A673 (cell line): Measurements from ENCODE around the gene LPP. TPM values are rescaled to one million over a fixed set of nuclear protein-coding genes. Genes with fewer than 3 reads are reported as not detected.

Experiments used
- BruUV-seq: library from RNA; stranded (reverse); fragments of 400-500 nt; replicated peaks from 2 replicates; lab custom pipeline; 2021; lab: Mats Ljungman, UMichigan
- CTCF ChIA-PET: fragments of 300-600 bp; sonication (Branson Sonifier 250); formaldehyde crosslinking; loops from one replicate; lab custom pipeline; 2022; ENCODE audit warnings: antibody characterized with exemption; lab: Charles Lee
- POLR2A ChIA-PET: fragments of 300-600 bp; sonication (Branson Sonifier 250); formaldehyde crosslinking; loops from one replicate; lab custom pipeline; 2022; ENCODE audit warnings: antibody characterized with exemption; ENCODE audit not compliant: low non-redundant PET; lab: Charles Lee
- DNase-seq: peaks from one replicate; pipeline ENCODE4 v3.0.0-alpha.2; 2015; ENCODE audit warnings: low spot score
- H3K27ac ChIP-seq: fragments of 200-600 bp; sonication (generic); 2 replicates; pipeline ENCODE4 v1.5.1; 2016; ENCODE audit warnings: mixed run types, low read depth, mild to moderate bottlenecking, mixed read lengths, antibody characterized with exemption, low read length; ENCODE audit not compliant: poor library complexity, severe bottlenecking
- H3K27me3 ChIP-seq: fragments of 200-600 bp; sonication (generic); replicated peaks from 2 replicates; pipeline ENCODE4 v1.6.1; 2017; ENCODE audit warnings: mixed run types, low read depth, mild to moderate bottlenecking, mixed read lengths, antibody characterized with exemption, low read length; ENCODE audit not compliant: insufficient read depth, poor library complexity
- H3K36me3 ChIP-seq: fragments of 200-600 bp; sonication (generic); 2 replicates; pipeline ENCODE4 v1.6.1; 2016; ENCODE audit warnings: mixed run types, mild to moderate bottlenecking, mixed read lengths, antibody characterized with exemption, low read length; ENCODE audit not compliant: insufficient read depth, poor library complexity, severe bottlenecking
- H3K4me1 ChIP-seq: fragments of 200-600 bp; sonication (generic); 2 replicates; pipeline ENCODE4 v1.6.1; 2017; ENCODE audit warnings: mixed run types, mild to moderate bottlenecking, mixed read lengths, antibody characterized with exemption, low read length; ENCODE audit not compliant: insufficient read depth, poor library complexity, severe bottlenecking
- H3K4me3 ChIP-seq: fragments of 200-600 bp; sonication (generic); 2 replicates; pipeline ENCODE4 v1.5.1; 2016; ENCODE audit warnings: low read depth, mixed run types, mild to moderate bottlenecking, mixed read lengths, low read length; ENCODE audit not compliant: poor library complexity, severe bottlenecking
- H3K9me3 ChIP-seq: fragments of 200-600 bp; sonication (generic); 2 replicates; pipeline ENCODE4 v1.6.1; 2016; ENCODE audit warnings: mixed run types, low read depth, mild to moderate bottlenecking, mixed read lengths, antibody characterized with exemption, low read length; ENCODE audit not compliant: poor library complexity, severe bottlenecking
- CTCF ChIP-seq: fragments of 300-800, 200-600 bp; sonication (generic); conservative IDR thresholded peaks from 2 replicates; pipeline ENCODE4 v1.5.1; 2017; ENCODE audit warnings: low read depth, mild to moderate bottlenecking, antibody characterized with exemption, low read length, moderate library complexity, mixed read lengths
- EZH2 ChIP-seq: fragments of 200-600 bp; sonication (generic); IDR thresholded peaks from 2 replicates; pipeline ENCODE4 v1.6.1; 2017; ENCODE audit warnings: borderline replicate concordance, low read depth, mild to moderate bottlenecking, mixed read lengths, antibody characterized with exemption, low read length; ENCODE audit not compliant: poor library complexity, severe bottlenecking
- intact Hi-C: fragments of 100-400 bp; cut with micrococcal nuclease; formaldehyde crosslinking; loops from one replicate; pipeline ENCODE4 v1.10.0; 2022; ENCODE audit not compliant: unreplicated experiment
- total RNA-seq: library from RNA; stranded (reverse); gene quantifications from 2 replicates; pipeline ENCODE4 v1.2.3, GENCODE V29; 2021

The LPP gene
- total RNA-seq, 1 experiment from 2014 or later, result 39.7 TPM

DNA sequence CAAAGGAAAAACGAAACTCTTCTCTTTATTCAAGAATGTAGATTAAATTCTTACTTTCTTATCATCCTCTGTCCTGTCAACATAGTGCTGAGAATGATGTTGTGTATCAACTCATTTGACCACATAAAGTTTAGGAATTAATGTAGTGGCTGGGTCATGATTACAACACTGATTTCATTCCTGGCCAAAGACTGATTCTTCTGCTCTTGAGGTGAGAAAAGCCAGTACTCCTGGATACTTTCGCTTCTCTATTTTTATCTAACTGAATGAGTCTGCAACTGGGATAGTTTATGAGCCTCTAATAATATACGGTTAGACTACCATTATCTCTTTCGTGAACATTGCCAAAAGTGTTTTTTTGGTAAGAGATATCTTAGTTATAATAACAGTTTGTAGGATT, 173.0 kb downstream of the LPP start:
- ChIA-PET CTCF (no interaction called here), POLR2A (no interaction called here)
- DNase-seq, result no peak
- no peak overlapping the region for H3K27ac ChIP-seq
- TF ChIP-seq EZH2, result no peak
- no peaks in the 10 kb centered on the region for H3K27me3 ChIP-seq
- intact Hi-C loops, result no loop called here
- H3K4me3 ChIP-seq, result no peak overlapping the region
- no peaks in the 10 kb centered on the region for H3K4me1 ChIP-seq
- H3K36me3 ChIP-seq, result no peaks in the 10 kb centered on the region
- no peaks in the 10 kb centered on the region for H3K9me3 ChIP-seq
- BruUV-seq, result no TSS peak

GRCh38 chr3:188327433-188327832, 173.5 kb downstream of the LPP start:
- ChIA-PET CTCF (no interaction called here), POLR2A (no interaction called here)
- BruUV-seq, result no TSS peak

DNA sequence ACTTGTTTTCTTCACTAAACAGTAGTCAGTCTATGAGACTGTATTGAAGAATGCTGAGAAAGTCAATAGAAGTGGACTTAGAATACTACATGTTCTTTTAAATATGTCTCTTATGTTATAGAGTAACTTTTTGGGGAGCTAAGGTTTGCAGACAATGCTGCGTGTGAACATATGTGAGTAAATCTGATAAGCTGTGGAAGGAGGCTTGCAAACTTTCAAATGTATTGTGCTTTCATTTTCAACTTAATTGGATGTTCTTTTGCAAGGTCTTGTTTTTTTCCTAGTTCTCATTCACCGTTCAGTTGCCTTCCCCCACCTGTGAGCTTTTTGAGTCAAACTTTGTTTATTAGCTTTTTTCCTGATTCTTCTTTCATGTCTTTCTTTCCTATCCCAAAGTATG, 176.2 kb downstream of the LPP start:
- CTCF ChIA-PET, result no interaction called here
- H3K27me3 ChIP-seq, result no peaks in the 10 kb centered on the region
- H3K36me3 ChIP-seq, result no peaks in the 10 kb centered on the region
- peaks cover 11% of the 10 kb centered on the region for H3K4me1 ChIP-seq
- POLR2A ChIA-PET, result no interaction called here
- DNase-seq, result no peak
- intact Hi-C loops, result no loop called here
- BruUV-seq, result no TSS peak
- no peak overlapping the region for H3K4me3 ChIP-seq
- H3K27ac ChIP-seq, result no peak overlapping the region
- TF ChIP-seq CTCF (no peak), EZH2 (no peak)
- no peaks in the 10 kb centered on the region for H3K9me3 ChIP-seq

More at GRCh38 chr3:188327433-188327832, 173.5 kb downstream of the LPP start:
- H3K27ac ChIP-seq, result no peak overlapping the region
- no peak for DNase-seq
- no peak overlapping the region for H3K4me3 ChIP-seq
- H3K27me3 ChIP-seq, result no peaks in the 10 kb centered on the region
- no peaks in the 10 kb centered on the region for H3K4me1 ChIP-seq
- no peaks in the 10 kb centered on the region for H3K9me3 ChIP-seq
- TF ChIP-seq CTCF (no peak), EZH2 (no peak)
- intact Hi-C loops, result no loop called here
- H3K36me3 ChIP-seq, result no peaks in the 10 kb centered on the region

DNA sequence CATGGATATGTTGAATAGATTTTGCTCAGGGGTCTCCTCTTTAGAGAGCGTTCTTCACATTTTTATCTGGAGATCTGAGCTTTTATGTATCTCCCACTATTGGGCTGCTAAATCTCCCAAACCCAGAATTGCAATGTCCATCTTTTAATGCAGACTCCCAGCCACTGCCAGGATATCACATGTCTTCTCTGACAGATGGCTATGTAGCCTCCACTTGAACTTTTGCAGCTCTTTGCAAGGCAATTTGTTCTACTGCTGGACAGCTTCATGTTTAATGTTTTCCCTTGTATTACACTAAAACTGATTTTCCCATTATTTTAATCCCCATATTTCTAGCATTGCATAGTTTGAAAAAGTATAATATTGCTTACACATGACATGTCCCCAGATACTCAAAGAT, 177.2 kb downstream of the LPP start:
- intact Hi-C loops, result no loop called here
- no TSS peak for BruUV-seq
- Histone ChIP-seq H3K4me1 (peaks cover 22% of the 10 kb centered on the region), H3K27me3 (no peaks in the 10 kb centered on the region), H3K4me3 (no peak overlapping the region), H3K36me3 (no peaks in the 10 kb centered on the region), H3K9me3 (no peaks in the 10 kb centered on the region), H3K27ac (no peak overlapping the region)
- DNase-seq, result no peak
- POLR2A ChIA-PET, result no interaction called here
- CTCF ChIA-PET, result interaction anchor here (0.5 kb wide), 1 partner anchor 102 kb away, joined by 8 read pairs; no protein-coding TSS in a partner anchor
- TF ChIP-seq EZH2, result no peak
- TF ChIP-seq CTCF, result no peak
